Measurements from ENCODE around the gene BEX4. TPM values are rescaled to one million over a fixed set of nuclear protein-coding genes. Genes with fewer than 3 reads are reported as not detected.
"Not testable (repeated sequence)": the region's sequence is repeated elsewhere in the genome, so short reads cannot be mapped to it uniquely, and the experiment has no call there.

The BEX4 gene
- polyA plus RNA-seq, 1 donor from 2014 or later, result 417 TPM

- Histone ChIP-seq H3K79me2 (replicated peaks; ENCODE audit: insufficient read depth, low read length) (peaks cover 9% of the 10 kb centered on the region), H3K27me3 (ENCODE audit: insufficient read depth, low read depth, low read length) (no peaks in the 10 kb centered on the region), H3F3A (ENCODE audit: insufficient read depth, low read length, poor library complexity, severe bottlenecking) (no peaks in the 10 kb centered on the region), H3K27ac (ENCODE audit: low read length) (peak overlapping the region; percentile 91), H3K4me3 (ENCODE audit: low read length) (peak overlapping the region; percentile 80), H3K9me3 (ENCODE audit: low read length) (no peaks in the 10 kb centered on the region), H3K4me2 (ENCODE audit: low read length) (peak overlapping the region; percentile 51), H3K36me3 (ENCODE audit: insufficient read depth, low read length) (no peaks in the 10 kb centered on the region), H4K20me1 (ENCODE audit: insufficient read depth) (no peaks in the 10 kb centered on the region), H3K9me2 (ENCODE audit: insufficient read depth, low read length) (no peaks in the 10 kb centered on the region), H3K9ac (ENCODE audit: low read length) (peak overlapping the region; percentile 96), H2AFZ (ENCODE audit: low read depth, low read length) (peak overlapping the region; percentile 56)
- TF ChIP-seq, protein P1, sequence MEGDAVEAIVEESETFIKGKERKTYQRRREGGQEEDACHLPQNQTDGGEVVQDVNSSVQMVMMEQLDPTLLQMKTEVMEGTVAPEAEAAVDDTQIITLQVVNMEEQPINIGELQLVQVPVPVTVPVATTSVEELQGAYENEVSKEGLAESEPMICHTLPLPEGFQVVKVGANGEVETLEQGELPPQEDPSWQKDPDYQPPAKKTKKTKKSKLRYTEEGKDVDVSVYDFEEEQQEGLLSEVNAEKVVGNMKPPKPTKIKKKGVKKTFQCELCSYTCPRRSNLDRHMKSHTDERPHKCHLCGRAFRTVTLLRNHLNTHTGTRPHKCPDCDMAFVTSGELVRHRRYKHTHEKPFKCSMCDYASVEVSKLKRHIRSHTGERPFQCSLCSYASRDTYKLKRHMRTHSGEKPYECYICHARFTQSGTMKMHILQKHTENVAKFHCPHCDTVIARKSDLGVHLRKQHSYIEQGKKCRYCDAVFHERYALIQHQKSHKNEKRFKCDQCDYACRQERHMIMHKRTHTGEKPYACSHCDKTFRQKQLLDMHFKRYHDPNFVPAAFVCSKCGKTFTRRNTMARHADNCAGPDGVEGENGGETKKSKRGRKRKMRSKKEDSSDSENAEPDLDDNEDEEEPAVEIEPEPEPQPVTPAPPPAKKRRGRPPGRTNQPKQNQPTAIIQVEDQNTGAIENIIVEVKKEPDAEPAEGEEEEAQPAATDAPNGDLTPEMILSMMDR (IDR thresholded peaks at IDR 0.05; ENCODE audit: poor library complexity, severe bottlenecking), result no peak
- no peak for TF ChIP-seq SMC3 (conservative IDR thresholded peaks at IDR 0.05; ENCODE audit: poor library complexity)
- no peak for TF ChIP-seq MXI1 (conservative IDR thresholded peaks at IDR 0.05; ENCODE audit: poor library complexity, severe bottlenecking)
- no peak for TF ChIP-seq EZH2 (IDR thresholded peaks at IDR 0.05; ENCODE audit: borderline replicate concordance, insufficient read depth, low read length, poor library complexity, severe bottlenecking)
These were observed 600 bp downstream of the BEX4 start for GRCh38 chrX:103215425-103215991.

DNA sequence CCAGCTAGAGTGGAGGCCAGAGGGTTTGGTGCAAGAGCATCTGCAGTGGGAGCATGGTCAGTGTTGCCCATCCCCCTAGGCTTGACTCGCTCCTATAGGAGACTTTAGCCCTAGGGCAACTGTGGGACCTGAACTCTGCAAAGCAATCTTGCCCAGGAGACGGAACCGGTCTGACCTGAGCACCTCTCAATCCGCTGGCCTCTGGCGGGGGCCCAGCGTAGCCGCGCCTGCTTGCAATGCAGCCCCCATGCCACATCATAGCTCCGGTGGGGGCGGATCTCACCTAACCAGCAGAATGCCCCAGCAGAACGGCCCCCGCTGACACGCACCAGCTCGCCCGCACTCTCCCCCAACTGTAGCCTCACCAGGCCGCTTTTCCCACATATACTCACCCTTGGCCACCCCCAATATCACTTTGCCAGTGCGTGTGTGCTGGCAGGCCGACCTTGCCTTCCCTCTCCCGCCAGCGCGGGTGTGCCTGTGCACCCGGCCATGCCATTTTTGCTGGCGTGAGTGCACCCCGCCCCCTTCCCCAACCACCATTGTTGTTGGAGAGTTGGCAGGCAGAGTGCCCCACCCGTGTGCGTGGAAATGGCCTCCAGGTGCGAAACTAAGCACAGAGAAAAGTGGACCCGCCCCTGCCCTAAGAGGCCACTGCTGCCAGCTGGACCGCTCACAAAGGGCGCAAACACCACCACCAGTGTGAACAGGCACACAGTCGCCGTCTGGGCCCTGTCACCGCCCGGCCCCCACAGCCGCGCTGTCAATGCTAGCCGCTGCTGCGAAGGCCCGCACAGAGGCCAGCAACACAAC lies 5.8 kb downstream of the BEX4 start:
- Histone ChIP-seq H3K9ac (ENCODE audit: low read length) (no peak overlapping the region), H4K20me1 (ENCODE audit: insufficient read depth) (no peaks in the 10 kb centered on the region), H3K4me3 (ENCODE audit: low read length) (no peak overlapping the region), H3K9me3 (ENCODE audit: low read length) (no peaks in the 10 kb centered on the region), H3K4me2 (ENCODE audit: low read length) (no peak overlapping the region), H3K27ac (ENCODE audit: low read length) (no peak overlapping the region), H3K79me2 (replicated peaks; ENCODE audit: insufficient read depth, low read length) (peaks cover 9% of the 10 kb centered on the region), H3K27me3 (ENCODE audit: insufficient read depth, low read depth, low read length) (no peaks in the 10 kb centered on the region), H3F3A (ENCODE audit: insufficient read depth, low read length, poor library complexity, severe bottlenecking) (no peaks in the 10 kb centered on the region), H2AFZ (ENCODE audit: low read depth, low read length) (no peak overlapping the region), H3K36me3 (ENCODE audit: insufficient read depth, low read length) (no peaks in the 10 kb centered on the region), H3K9me2 (ENCODE audit: insufficient read depth, low read length) (no peaks in the 10 kb centered on the region)
- TF ChIP-seq TAF1 (IDR thresholded peaks at IDR 0.05; ENCODE audit: low read depth) (no peak), EZH2 (IDR thresholded peaks at IDR 0.05; ENCODE audit: borderline replicate concordance, insufficient read depth, low read length, poor library complexity, severe bottlenecking) (no peak)

DNA sequence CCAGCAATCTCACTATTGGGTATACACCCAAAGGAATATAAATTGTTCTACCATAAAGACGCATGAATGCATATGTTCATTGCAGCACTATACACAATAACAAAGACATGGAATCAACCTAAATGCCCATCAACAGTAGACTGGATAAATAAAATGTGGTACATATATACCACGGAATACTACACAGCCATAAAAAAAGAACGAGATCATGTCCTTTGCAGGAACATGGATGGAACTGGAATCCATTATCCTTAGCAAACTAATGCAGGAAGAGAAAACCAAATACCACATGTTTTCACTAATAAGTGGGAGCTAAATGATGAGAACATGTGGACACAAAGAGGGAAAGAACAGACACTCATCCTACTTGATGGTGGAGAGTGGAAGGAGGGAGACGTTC lies 11.0 kb downstream of the BEX4 start:
- not testable (repeated sequence) for H3K9me2 ChIP-seq (ENCODE audit: insufficient read depth, low read length); H3K4me3 ChIP-seq (ENCODE audit: low read length); H3K36me3 ChIP-seq (ENCODE audit: insufficient read depth, low read length); H3K9ac ChIP-seq (ENCODE audit: low read length); H2AFZ ChIP-seq (ENCODE audit: low read depth, low read length); H3K79me2 ChIP-seq (replicated peaks; ENCODE audit: insufficient read depth, low read length); H3K4me2 ChIP-seq (ENCODE audit: low read length); H3K27ac ChIP-seq (ENCODE audit: low read length); H3K27me3 ChIP-seq (ENCODE audit: insufficient read depth, low read depth, low read length); H3F3A ChIP-seq (ENCODE audit: insufficient read depth, low read length, poor library complexity, severe bottlenecking); H3K9me3 ChIP-seq (ENCODE audit: low read length); H4K20me1 ChIP-seq (ENCODE audit: insufficient read depth)

- Histone ChIP-seq H3K9me3 (ENCODE audit: low read length) (no peaks in the 10 kb centered on the region), H3K4me2 (ENCODE audit: low read length) (no peak overlapping the region), H3F3A (ENCODE audit: insufficient read depth, low read length, poor library complexity, severe bottlenecking) (no peaks in the 10 kb centered on the region), H4K20me1 (ENCODE audit: insufficient read depth) (no peaks in the 10 kb centered on the region), H2AFZ (ENCODE audit: low read depth, low read length) (no peak overlapping the region), H3K27me3 (ENCODE audit: insufficient read depth, low read depth, low read length) (no peaks in the 10 kb centered on the region), H3K36me3 (ENCODE audit: insufficient read depth, low read length) (no peaks in the 10 kb centered on the region), H3K27ac (ENCODE audit: low read length) (no peak overlapping the region), H3K9ac (ENCODE audit: low read length) (no peak overlapping the region), H3K9me2 (ENCODE audit: insufficient read depth, low read length) (no peaks in the 10 kb centered on the region), H3K79me2 (replicated peaks; ENCODE audit: insufficient read depth, low read length) (no peaks in the 10 kb centered on the region), H3K4me3 (ENCODE audit: low read length) (no peak overlapping the region)
- TF ChIP-seq, protein P1 (IDR thresholded peaks at IDR 0.05; ENCODE audit: poor library complexity, severe bottlenecking), result no peak
- TF ChIP-seq EZH2 (IDR thresholded peaks at IDR 0.05; ENCODE audit: borderline replicate concordance, insufficient read depth, low read length, poor library complexity, severe bottlenecking) (no peak), EP300 (conservative IDR thresholded peaks at IDR 0.05; ENCODE audit: poor library complexity, severe bottlenecking) (no peak), MXI1 (conservative IDR thresholded peaks at IDR 0.05; ENCODE audit: poor library complexity, severe bottlenecking) (no peak), TAF1 (IDR thresholded peaks at IDR 0.05; ENCODE audit: low read depth) (no peak)
- TF ChIP-seq, protein P2, sequence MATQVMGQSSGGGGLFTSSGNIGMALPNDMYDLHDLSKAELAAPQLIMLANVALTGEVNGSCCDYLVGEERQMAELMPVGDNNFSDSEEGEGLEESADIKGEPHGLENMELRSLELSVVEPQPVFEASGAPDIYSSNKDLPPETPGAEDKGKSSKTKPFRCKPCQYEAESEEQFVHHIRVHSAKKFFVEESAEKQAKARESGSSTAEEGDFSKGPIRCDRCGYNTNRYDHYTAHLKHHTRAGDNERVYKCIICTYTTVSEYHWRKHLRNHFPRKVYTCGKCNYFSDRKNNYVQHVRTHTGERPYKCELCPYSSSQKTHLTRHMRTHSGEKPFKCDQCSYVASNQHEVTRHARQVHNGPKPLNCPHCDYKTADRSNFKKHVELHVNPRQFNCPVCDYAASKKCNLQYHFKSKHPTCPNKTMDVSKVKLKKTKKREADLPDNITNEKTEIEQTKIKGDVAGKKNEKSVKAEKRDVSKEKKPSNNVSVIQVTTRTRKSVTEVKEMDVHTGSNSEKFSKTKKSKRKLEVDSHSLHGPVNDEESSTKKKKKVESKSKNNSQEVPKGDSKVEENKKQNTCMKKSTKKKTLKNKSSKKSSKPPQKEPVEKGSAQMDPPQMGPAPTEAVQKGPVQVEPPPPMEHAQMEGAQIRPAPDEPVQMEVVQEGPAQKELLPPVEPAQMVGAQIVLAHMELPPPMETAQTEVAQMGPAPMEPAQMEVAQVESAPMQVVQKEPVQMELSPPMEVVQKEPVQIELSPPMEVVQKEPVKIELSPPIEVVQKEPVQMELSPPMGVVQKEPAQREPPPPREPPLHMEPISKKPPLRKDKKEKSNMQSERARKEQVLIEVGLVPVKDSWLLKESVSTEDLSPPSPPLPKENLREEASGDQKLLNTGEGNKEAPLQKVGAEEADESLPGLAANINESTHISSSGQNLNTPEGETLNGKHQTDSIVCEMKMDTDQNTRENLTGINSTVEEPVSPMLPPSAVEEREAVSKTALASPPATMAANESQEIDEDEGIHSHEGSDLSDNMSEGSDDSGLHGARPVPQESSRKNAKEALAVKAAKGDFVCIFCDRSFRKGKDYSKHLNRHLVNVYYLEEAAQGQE (IDR thresholded peaks at IDR 0.05; ENCODE audit: borderline replicate concordance), result no peak
These were observed 18.4 kb downstream of the BEX4 start for GRCh38 chrX:103233263-103233662.

All from neural cell (in vitro differentiated cells).